SKM-1 treated with dmso at 0.1 percent for 144 hours (cell line): ENCODE data around the gene TRIOBP.
A peak's percentile ranks its signal among the peaks of the same experiment; 100 is the strongest.
"Not testable (repeated sequence)": the region's sequence is repeated elsewhere in the genome, so short reads cannot be mapped to it uniquely, and the experiment has no call there.

Experiments used
- DNase-seq: peaks from one replicate; lab custom pipeline; 2025; ENCODE audit not compliant: unreplicated experiment; lab: John Stamatoyannopoulos, UW

Gene TRIOBP

GRCh38 chr22:37686002-37686982 is 10.6 kb upstream of the TRIOBP start, which contains the start of gene NOL12:
Gene NOL12 (plus strand): TSS chr22:37686343. CDS start chr22:37686393, 50 bp downstream.
- DNase-seq: peak; percentile 89

DNA sequence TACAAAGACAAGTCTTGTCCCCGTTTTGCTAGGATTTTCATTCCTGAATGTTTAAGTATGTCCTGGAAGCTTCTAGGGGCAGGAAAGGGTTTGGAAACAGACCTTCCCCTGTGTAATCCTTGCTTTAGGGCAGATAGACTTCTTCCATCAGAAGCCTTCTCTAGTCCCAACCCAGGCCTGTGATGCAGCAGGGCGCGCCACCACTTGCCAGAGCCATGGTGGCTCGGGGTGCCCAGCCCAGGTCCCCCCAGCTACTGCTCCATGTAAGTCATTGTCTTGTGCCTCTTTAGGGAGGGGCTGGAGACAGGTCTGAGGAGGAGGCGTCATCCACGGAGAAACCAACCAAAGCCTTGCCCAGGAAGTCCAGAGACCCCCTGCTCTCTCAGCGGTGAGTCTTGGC is 6.4 kb upstream of the TRIOBP start:
- no peak for DNase-seq

DNA sequence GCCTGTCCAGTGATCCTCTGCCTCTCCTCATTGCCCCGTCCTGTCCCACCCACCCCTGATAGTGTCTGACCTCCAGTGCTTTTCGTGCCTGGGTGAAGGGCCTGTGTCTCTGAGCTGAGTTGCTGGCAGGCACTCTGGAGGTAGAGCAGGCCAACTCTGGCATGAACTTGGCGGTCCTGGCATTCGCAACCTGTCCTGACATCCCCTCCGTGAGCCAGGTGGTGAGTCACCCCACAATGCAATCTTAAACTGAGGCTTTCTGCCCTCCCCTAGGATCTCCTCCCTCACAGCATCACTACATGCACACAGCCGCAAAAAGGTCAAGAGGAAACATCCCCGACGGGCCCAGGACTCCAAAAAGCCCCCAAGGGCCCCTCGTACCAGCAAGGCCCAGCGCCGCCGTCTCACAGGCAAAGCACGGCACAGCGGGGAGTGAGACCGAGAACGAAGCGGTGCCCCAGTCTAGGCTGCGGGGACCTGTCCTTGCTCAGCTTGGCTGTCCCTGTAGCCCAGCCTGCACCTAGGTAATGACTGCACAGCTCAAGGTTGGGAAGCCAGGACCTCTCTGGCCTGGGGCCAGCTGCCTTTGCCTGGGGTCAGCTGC is 5.8 kb upstream of the TRIOBP start:
- DNase-seq: no peak

DNA sequence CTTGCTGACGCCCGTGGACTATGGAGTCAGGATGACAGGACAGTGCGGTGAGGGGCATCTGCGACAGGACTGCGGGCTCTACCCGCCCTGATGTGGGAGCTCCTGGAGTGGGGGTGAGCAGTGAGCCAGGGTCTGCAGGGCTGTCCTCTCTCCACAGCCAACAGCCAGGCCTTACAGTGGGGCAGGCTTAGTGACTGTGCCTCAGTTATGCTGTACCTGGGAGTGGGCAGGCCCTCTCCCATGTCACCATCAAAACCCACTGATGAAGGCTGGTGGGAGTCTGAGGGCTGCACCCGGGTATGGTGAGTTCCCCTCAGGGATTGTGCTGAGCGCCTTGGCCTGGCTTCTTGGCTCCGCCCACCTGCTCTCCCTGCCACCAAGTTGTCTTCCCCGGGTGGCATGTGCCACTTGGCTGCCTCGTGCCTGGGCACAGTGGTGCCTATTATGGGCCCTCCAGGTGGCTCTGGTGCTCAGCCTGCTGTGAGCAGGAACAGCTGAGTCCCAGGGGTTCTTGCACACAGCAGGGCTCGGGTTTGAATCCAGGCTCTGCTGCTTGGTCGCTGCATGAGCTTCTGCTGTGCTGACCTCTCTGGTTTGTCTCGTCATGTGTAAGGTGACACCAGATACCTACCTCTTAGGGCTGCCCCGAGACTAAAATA is 4.1 kb upstream of the TRIOBP start:
- no peak for DNase-seq

- DNase-seq: not testable (repeated sequence)
Measured at GRCh38 chr22:37694131-37694530, 2.7 kb upstream of the TRIOBP start.

DNA sequence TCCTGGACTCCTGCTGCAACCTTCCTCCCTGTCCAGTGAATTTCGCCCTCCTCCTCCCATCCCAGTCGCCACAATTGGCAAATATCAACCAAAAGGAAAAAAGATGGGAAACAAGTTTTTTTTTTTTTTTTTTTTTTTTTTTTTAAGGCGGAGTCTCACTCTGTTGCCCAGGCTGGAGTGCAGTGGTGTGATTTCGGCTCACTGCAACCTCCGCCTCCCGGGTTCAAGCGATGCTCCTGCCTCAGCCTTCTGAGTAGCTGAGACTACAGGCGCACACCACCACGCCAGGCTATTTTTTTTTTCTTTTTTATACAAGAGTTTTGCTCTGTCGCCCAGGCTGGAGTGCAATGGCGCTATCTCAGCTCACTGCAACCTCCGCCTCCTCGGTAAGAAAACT is 590 bp upstream of the TRIOBP start:
- DNase-seq: not testable (repeated sequence)

DNA sequence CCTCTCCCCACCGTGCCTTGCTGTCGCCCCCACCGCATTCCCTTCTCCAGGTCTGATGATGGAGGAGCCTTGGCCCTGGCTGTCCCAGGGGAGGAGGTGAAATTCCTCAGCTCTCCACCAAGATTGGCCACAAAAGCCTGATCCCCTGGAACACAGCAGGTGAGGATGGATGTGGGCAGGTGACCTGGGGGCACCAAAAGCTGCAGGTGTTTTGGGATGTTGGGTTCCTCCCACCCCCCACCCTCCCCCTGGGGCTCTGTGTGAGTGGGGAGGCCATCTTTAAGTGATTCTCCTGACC is 639 bp downstream of the TRIOBP start:
- DNase-seq: no peak

DNA sequence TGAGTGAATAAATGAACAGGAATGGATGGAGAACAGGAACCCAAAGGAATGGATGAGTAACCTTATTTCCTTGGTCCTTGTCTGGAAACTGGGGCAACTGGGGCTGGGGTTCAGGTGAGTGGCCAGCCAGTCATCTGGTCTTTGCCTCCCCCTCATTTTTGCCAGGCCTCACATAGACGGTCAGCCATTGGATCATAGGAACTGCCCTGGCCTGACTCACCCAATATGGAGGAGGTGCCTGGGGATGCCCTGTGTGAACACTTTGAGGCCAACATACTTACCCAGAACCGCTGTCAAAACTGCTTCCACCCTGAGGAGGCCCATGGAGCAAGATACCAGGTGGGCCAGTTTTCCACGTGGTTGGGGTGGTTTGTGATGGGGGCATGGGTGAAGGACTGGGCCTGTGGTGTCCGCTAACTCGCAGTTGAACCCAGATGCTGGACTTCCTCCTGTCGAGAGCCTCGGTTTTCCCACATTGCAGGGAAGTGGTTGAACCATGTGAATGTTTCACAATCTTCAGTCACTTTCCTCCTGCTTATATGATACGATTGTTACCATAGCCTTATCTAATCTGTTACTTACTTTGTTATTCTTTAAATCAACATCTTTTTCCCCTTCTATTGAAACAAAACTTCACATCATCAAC is 4.4 kb downstream of the TRIOBP start:
- DNase-seq: peak; percentile 66

GRCh38 chr22:37703906-37704305 is 7.1 kb downstream of the TRIOBP start:
- no peak for DNase-seq

DNA sequence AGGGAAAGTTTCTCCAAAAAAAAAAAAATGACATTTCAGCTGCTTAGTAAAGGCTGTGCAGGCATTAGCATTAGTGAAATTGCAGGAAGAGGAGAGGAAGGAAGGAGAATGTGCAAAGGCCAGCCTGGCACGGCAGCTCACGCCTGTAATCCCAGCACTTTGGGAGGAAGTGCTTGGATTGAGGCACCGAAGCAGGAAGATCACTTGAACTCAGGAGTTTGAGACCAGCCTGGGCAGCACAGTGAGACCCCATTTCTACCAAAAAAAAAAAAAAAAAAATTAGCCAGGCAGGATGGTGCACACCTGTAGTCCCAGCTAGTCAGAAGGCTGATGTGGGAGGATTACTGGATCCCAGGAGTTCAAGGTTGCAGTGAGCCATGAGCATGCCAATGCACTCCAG is 7.8 kb downstream of the TRIOBP start:
- DNase-seq: no peak

DNA sequence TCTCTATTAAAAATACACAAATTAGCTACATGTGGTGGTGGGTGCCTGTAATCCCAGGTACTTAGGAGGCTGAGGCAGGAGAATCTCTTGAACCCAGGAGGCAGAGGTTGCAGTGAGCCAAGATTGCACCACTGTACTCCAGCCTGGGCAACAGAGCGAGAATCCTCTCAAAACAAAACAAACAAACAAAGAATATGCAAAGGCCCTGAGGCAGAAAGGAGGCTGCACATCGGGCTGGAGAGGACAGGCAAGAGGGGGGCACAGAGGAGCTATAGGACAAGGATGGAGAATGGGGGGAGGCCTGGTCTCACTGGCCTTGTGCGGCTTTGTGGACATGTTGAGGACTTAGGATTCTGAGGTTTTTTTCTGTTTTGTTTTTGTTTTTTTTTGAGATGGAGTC is 8.4 kb downstream of the TRIOBP start:
- DNase-seq: no peak

- DNase-seq: no peak
Measured at GRCh38 chr22:37708580-37709444, 12.0 kb downstream of the TRIOBP start.

DNA sequence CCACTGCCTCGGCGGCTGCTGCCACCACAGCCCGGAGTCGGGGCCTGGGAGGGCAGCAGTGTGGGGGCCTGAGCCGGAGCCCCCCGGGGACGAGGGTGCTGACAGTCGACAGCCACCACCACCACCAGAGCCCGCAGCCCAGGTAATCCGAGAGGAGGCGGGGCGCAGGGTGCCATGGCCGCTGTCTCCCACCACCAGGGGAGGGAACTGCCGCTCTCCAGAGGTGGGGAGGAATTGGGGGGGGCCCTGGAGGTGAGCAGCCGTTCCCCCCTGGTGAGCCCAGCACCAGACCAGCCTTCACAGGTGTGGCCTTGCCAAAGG is 12.6 kb downstream of the TRIOBP start:
- DNase-seq: no peak

- no peak for DNase-seq
Measured at GRCh38 chr22:37710675-37711074, 13.8 kb downstream of the TRIOBP start.

DNA sequence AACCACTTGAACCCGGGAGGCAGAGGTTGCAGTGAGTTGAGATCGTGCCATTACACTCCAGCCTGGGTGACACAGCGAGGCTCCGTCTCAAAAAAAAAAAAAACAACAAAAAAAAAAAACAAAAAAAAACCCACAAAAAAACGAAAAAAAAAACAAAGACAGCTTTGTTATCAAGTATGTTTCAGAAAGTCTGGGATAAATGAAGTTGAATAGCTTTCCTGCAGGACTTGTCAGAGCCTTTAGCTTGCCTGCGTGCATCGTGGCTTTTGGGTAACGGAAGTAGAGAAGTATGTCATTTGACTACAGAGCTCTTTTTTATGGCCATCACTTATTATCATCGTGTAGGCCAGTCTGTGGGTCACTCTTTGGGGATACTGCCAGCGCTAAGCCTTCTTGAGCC is 14.6 kb downstream of the TRIOBP start:
- no peak for DNase-seq

- no peak for DNase-seq
Measured at GRCh38 chr22:37713761-37714160, 16.9 kb downstream of the TRIOBP start.

DNA sequence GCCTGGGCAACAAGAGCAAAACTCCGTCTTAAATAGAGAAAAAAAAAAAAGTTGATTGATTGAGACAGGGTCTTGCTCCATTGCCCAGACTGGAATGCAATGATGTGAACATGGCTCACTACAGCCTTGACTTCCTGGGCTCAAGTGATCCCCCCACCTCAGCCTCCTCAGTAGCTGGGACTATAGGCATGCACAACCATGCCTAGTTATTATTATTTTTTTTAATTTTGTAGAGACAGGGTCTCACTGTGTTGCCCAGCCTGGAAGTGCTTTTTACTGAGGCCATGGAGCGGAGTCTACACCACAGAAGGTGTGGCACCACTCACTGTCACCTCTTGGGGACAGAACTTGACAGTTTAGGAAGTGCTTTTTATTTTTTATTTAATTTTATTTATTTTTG is 17.8 kb downstream of the TRIOBP start:
- no peak for DNase-seq

GRCh38 chr22:37715760-37716159 is 18.9 kb downstream of the TRIOBP start:
- DNase-seq: no peak

DNA sequence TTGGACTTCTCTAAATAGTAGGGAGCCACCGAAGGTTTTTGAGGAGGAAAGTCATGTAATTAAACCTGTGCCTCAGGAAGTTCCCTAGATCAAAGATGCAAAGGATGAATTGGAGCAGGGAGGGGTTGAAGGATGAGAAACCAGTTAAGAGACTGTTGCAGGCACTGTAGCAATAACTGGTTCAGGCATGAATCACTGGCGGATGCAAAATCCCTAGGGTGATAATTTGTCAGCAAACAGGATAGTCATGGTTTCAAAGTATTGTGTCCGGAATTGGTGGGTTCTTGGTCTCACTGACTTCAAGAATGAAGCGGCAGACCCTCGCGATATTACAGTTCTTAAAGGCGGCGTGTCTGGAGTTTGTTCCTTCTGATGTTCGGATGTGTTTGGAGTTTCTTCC is 19.9 kb downstream of the TRIOBP start:
- DNase-seq: no peak

- not testable (repeated sequence) for DNase-seq
Measured at GRCh38 chr22:37717235-37717634, 20.4 kb downstream of the TRIOBP start.
